Measurements from ENCODE around the gene OR13J1. TPM values are rescaled to one million over a fixed set of nuclear protein-coding genes. Genes with fewer than 3 reads are reported as not detected.

Gene OR13J1
- total RNA-seq, 1 experiment from 2014 or later: not detected

DNA sequence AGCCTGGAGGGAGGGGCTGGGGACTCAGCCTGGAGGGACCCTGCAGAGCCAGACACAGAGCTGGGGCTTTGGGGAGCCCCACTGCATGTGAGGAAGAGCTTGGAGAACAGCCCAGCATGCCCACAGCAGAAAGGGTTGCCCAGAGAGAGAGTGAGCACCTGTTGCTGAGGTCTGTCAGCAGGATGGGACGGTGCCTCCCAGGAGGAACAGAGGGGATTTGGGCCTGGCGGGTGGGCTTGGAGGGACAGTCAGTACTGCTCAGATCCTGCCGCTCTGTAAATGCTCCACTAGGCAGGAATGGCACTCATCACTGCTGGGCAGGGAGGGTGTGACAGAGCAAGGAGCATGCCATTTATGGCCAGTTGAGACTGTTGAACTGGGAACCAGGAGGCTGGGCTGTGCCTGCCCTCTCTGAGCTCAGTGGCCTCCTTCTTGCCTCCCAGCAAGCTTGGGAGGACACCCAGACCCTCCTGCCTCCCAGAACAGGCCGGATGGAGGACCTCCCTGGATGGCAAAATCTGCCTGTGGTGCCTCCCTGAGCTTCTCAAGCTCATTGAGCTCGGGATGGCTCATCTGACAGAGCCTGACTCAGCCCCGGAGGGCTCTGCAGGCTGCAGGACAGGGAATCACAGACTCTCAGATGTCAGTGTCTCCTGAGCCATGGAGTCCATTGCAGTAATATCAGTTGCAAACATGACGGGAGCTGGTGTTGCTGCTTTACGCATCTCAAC lies 35.0 kb upstream of the OR13J1 start (continued):
- TF ChIP-seq, protein P1, sequence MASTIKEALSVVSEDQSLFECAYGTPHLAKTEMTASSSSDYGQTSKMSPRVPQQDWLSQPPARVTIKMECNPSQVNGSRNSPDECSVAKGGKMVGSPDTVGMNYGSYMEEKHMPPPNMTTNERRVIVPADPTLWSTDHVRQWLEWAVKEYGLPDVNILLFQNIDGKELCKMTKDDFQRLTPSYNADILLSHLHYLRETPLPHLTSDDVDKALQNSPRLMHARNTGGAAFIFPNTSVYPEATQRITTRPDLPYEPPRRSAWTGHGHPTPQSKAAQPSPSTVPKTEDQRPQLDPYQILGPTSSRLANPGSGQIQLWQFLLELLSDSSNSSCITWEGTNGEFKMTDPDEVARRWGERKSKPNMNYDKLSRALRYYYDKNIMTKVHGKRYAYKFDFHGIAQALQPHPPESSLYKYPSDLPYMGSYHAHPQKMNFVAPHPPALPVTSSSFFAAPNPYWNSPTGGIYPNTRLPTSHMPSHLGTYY (CRISPR knock-in tag; IDR thresholded peaks at IDR 0.05): no peak
- TF ChIP-seq IRF2 (CRISPR knock-in tag; IDR thresholded peaks at IDR 0.05; ENCODE audit: borderline replicate concordance, low read depth): no peak
- TF ChIP-seq ZNF138 (CRISPR knock-in tag; conservative IDR thresholded peaks at IDR 0.05): no peak

DNA sequence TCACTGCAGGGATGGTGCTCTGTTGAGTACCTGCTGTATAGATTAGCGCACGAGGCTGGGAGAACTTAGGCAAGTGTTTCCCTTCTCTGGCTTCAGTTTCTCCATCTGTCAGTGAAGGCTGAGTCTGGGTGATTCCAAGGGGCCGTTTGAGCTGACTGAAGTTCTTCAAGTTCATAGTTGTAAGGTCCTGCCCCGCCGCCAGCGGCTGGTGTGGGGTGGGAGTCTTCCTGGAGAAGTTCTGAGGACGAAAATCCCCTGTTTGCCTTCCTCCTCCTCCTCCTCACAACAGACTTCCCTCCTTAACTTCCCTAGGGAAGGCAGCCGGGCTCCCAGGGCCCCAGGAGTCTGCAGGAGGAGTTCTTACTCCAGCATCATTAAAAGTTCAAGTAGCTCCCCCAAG lies 34.1 kb upstream of the OR13J1 start:
- H3K4me3 Mint-ChIP-seq: no peak overlapping the region
- ATAC-seq: no peak
- POLR2A ChIA-PET: interaction anchor here (0.6 to 0.8 kb wide), 2 partner anchors 138 to 153 kb away, joined by 3 to 6 read pairs; no protein-coding TSS in a partner anchor
- H3K9me3 Mint-ChIP-seq: no peaks in the 10 kb centered on the region
- DNase-seq (ENCODE audit: low spot score): no peak
- H3K4me1 Mint-ChIP-seq: peaks cover 33% of the 10 kb centered on the region
- peaks cover 5% of the 10 kb centered on the region; the same call in 1 of the 2 replicates for H3K27me3 Mint-ChIP-seq (ENCODE audit: low read depth)
- no peaks in the 10 kb centered on the region for H3K36me3 Mint-ChIP-seq
- H3K27ac Mint-ChIP-seq: no peak overlapping the region
- TF ChIP-seq, protein P2, sequence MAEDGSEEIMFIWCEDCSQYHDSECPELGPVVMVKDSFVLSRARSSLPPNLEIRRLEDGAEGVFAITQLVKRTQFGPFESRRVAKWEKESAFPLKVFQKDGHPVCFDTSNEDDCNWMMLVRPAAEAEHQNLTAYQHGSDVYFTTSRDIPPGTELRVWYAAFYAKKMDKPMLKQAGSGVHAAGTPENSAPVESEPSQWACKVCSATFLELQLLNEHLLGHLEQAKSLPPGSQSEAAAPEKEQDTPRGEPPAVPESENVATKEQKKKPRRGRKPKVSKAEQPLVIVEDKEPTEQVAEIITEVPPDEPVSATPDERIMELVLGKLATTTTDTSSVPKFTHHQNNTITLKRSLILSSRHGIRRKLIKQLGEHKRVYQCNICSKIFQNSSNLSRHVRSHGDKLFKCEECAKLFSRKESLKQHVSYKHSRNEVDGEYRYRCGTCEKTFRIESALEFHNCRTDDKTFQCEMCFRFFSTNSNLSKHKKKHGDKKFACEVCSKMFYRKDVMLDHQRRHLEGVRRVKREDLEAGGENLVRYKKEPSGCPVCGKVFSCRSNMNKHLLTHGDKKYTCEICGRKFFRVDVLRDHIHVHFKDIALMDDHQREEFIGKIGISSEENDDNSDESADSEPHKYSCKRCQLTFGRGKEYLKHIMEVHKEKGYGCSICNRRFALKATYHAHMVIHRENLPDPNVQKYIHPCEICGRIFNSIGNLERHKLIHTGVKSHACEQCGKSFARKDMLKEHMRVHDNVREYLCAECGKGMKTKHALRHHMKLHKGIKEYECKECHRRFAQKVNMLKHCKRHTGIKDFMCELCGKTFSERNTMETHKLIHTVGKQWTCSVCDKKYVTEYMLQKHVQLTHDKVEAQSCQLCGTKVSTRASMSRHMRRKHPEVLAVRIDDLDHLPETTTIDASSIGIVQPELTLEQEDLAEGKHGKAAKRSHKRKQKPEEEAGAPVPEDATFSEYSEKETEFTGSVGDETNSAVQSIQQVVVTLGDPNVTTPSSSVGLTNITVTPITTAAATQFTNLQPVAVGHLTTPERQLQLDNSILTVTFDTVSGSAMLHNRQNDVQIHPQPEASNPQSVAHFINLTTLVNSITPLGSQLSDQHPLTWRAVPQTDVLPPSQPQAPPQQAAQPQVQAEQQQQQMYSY (CRISPR knock-in tag; IDR thresholded peaks at IDR 0.05): no peak
- TF ChIP-seq, protein P3, sequence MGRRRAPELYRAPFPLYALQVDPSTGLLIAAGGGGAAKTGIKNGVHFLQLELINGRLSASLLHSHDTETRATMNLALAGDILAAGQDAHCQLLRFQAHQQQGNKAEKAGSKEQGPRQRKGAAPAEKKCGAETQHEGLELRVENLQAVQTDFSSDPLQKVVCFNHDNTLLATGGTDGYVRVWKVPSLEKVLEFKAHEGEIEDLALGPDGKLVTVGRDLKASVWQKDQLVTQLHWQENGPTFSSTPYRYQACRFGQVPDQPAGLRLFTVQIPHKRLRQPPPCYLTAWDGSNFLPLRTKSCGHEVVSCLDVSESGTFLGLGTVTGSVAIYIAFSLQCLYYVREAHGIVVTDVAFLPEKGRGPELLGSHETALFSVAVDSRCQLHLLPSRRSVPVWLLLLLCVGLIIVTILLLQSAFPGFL (CRISPR knock-in tag; IDR thresholded peaks at IDR 0.05; ENCODE audit: borderline replicate concordance): no peak
- TF ChIP-seq JUN (CRISPR knock-in tag; IDR thresholded peaks at IDR 0.05) (no peak), ZNF423 (CRISPR knock-in tag; IDR thresholded peaks at IDR 0.05) (no peak), CBFB (CRISPR knock-in tag; IDR thresholded peaks at IDR 0.05; ENCODE audit: low read depth) (no peak), GABPB1 (CRISPR knock-in tag; IDR thresholded peaks at IDR 0.05) (no peak), ETV6 (CRISPR knock-in tag; IDR thresholded peaks at IDR 0.05) (no peak), FOXK1 (CRISPR knock-in tag; IDR thresholded peaks at IDR 0.05) (no peak)
- TF ChIP-seq, protein P4, sequence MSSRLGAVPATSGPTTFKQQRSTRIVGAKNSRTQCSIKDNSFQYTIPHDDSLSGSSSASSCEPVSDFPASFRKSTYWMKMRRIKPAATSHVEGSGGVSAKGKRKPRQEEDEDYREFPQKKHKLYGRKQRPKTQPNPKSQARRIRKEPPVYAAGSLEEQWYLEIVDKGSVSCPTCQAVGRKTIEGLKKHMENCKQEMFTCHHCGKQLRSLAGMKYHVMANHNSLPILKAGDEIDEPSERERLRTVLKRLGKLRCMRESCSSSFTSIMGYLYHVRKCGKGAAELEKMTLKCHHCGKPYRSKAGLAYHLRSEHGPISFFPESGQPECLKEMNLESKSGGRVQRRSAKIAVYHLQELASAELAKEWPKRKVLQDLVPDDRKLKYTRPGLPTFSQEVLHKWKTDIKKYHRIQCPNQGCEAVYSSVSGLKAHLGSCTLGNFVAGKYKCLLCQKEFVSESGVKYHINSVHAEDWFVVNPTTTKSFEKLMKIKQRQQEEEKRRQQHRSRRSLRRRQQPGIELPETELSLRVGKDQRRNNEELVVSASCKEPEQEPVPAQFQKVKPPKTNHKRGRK (CRISPR knock-in tag; IDR thresholded peaks at IDR 0.05; ENCODE audit: borderline replicate concordance): no peak
- TF ChIP-seq, protein P5, sequence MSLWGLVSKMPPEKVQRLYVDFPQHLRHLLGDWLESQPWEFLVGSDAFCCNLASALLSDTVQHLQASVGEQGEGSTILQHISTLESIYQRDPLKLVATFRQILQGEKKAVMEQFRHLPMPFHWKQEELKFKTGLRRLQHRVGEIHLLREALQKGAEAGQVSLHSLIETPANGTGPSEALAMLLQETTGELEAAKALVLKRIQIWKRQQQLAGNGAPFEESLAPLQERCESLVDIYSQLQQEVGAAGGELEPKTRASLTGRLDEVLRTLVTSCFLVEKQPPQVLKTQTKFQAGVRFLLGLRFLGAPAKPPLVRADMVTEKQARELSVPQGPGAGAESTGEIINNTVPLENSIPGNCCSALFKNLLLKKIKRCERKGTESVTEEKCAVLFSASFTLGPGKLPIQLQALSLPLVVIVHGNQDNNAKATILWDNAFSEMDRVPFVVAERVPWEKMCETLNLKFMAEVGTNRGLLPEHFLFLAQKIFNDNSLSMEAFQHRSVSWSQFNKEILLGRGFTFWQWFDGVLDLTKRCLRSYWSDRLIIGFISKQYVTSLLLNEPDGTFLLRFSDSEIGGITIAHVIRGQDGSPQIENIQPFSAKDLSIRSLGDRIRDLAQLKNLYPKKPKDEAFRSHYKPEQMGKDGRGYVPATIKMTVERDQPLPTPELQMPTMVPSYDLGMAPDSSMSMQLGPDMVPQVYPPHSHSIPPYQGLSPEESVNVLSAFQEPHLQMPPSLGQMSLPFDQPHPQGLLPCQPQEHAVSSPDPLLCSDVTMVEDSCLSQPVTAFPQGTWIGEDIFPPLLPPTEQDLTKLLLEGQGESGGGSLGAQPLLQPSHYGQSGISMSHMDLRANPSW (CRISPR knock-in tag; conservative IDR thresholded peaks at IDR 0.05; ENCODE audit: low read depth): no peak
- CTCF ChIA-PET: interaction anchor here (0.5 to 7.5 kb wide), 4 partner anchors 22 to 112 kb away, joined by 5 to 52 read pairs (median 11); partner anchors contain the start of gene NPR2
